GM12892 (cell line): Measurements from ENCODE around the gene B4GALT7.

ENCODE experiments used
- POLR2A ChIP-seq: IDR thresholded peaks from 2 replicates; pipeline ENCODE4 v1.6.1; 2011; ENCODE audit warnings: low read depth, low read length, control low read depth
- TAF1 ChIP-seq: IDR thresholded peaks from 2 replicates; pipeline ENCODE4 v1.6.1; 2011; ENCODE audit warnings: low read depth, mild to moderate bottlenecking, control low read depth, low read length, borderline replicate concordance

DNA sequence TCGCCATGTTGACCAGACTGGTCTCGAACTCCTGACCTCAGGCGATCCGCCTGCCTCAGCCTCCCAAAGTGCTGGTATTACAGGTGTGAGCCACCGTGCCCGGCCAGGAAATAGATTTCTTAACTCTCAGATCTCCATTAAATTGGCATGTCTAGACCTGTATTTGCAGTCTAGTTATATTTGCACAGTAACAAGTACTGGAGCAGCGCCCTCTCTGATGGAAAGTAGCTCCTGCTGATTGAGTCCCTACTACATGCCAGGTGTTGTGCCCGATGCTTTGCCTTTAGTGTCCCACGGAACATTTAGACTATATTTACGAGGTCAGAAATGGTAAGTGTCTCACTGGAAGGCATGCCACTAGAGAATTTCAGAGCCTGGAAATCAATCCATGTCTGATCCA lies 23.8 kb upstream of the B4GALT7 start:
- no peak for TF ChIP-seq POLR2A
- TF ChIP-seq TAF1: no peak
